ENCODE measurements around the gene SEC22C.
"Not testable (repeated sequence)": the region's sequence is repeated elsewhere in the genome, so short reads cannot be mapped to it uniquely, and the experiment has no call there.

DNA sequence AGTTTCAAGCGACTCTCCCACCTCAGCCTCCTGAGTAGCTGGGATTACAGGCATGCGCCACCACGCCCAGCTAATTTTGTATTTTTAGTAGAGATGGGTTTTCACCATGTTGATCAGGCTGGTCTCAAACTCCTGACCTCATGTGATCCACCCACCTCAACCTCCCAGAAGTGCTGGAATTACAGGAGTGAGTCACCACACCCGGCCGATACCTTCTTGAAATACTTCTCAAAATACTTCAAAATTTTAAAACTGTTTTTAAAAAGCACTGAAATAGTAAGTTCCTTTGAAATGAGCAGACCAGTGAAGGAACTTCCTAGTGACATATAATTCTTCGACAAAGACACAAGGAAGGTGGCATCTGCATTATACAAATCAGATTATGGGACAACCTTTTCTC is 24.9 kb downstream of the SEC22C start:
- TF ChIP-seq, protein P1, sequence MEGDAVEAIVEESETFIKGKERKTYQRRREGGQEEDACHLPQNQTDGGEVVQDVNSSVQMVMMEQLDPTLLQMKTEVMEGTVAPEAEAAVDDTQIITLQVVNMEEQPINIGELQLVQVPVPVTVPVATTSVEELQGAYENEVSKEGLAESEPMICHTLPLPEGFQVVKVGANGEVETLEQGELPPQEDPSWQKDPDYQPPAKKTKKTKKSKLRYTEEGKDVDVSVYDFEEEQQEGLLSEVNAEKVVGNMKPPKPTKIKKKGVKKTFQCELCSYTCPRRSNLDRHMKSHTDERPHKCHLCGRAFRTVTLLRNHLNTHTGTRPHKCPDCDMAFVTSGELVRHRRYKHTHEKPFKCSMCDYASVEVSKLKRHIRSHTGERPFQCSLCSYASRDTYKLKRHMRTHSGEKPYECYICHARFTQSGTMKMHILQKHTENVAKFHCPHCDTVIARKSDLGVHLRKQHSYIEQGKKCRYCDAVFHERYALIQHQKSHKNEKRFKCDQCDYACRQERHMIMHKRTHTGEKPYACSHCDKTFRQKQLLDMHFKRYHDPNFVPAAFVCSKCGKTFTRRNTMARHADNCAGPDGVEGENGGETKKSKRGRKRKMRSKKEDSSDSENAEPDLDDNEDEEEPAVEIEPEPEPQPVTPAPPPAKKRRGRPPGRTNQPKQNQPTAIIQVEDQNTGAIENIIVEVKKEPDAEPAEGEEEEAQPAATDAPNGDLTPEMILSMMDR (conservative IDR thresholded peaks at IDR 0.05; ENCODE audit: low read depth, low read length): not testable (repeated sequence)
- TF ChIP-seq MAZ (IDR thresholded peaks at IDR 0.05; ENCODE audit: borderline replicate concordance, low read depth, low read length); NFE2L2 (IDR thresholded peaks at IDR 0.05; ENCODE audit: low read depth, low read length); POLR2A (IDR thresholded peaks at IDR 0.05; ENCODE audit: low read depth, low read length); RAD21 (IDR thresholded peaks at IDR 0.05; ENCODE audit: low read length); CEBPB (IDR thresholded peaks at IDR 0.05; ENCODE audit: low read depth, low read length); MXI1 (IDR thresholded peaks at IDR 0.05; ENCODE audit: borderline replicate concordance, low read depth, low read length); SMC3 (IDR thresholded peaks at IDR 0.05; ENCODE audit: low read depth, low read length); RCOR1 (IDR thresholded peaks at IDR 0.05; ENCODE audit: insufficient replicate concordance, low read length): not testable (repeated sequence)

All from IMR-90 (cell line).